Neural cell (in vitro differentiated cells): ENCODE measurements around the gene SPRR2F. TPM values are rescaled to one million over a fixed set of nuclear protein-coding genes. Genes with fewer than 3 reads are reported as not detected.

Experiments
- H2AFZ ChIP-seq: fragments of 200-600, 300-800 bp; sonication (generic), shearing (Covaris generic); 2 replicates; pipeline ENCODE4 v1.6.0; 2014; ENCODE audit warnings: low read depth, mild to moderate bottlenecking, antibody characterized with exemption, low read length, moderate library complexity
- H3F3A ChIP-seq: fragments of 200-600 bp; shearing (Covaris generic); 2 replicates; pipeline ENCODE4 v1.6.1; 2016; ENCODE audit warnings: mild to moderate bottlenecking, moderate library complexity, mixed read lengths, antibody characterized with exemption, low read length; ENCODE audit not compliant: insufficient read depth, poor library complexity, severe bottlenecking
- H3K27ac ChIP-seq: fragments of 200-600, 300-800 bp; sonication (generic), shearing (Covaris generic); 2 replicates; pipeline ENCODE4 v1.5.1; 2014; ENCODE audit warnings: mild to moderate bottlenecking, low read length, moderate library complexity
- H3K27me3 ChIP-seq: fragments of 300-800, 200-600 bp; sonication (generic), shearing (Covaris generic); 2 replicates; pipeline ENCODE4 v1.6.0; 2014; ENCODE audit warnings: mild to moderate bottlenecking, low read depth, low read length, moderate library complexity; ENCODE audit not compliant: insufficient read depth
- H3K36me3 ChIP-seq: fragments of 300-800, 200-600 bp; sonication (generic), shearing (Covaris generic); 2 replicates; pipeline ENCODE4 v1.5.1; 2014; ENCODE audit warnings: mild to moderate bottlenecking, antibody characterized with exemption, low read length, moderate library complexity; ENCODE audit not compliant: insufficient read depth
- H3K4me2 ChIP-seq: fragments of 300-800, 200-600 bp; sonication (generic), shearing (Covaris generic); 2 replicates; pipeline ENCODE4 v1.6.0; 2014; ENCODE audit warnings: mild to moderate bottlenecking, low read length
- H3K4me3 ChIP-seq: fragments of 300-800, 200-600 bp; sonication (generic), shearing (Covaris generic); 2 replicates; pipeline ENCODE4 v1.5.1; 2014; ENCODE audit warnings: mild to moderate bottlenecking, low read length, moderate library complexity
- H3K79me2 ChIP-seq: fragments of 200-600 bp; shearing (Covaris generic); replicated peaks from 2 replicates; pipeline ENCODE4 v1.6.0; 2014; ENCODE audit warnings: mild to moderate bottlenecking, low read length, moderate library complexity; ENCODE audit not compliant: insufficient read depth
- H3K9ac ChIP-seq: fragments of 300-800, 200-600 bp; sonication (generic), shearing (Covaris generic); 2 replicates; pipeline ENCODE4 v1.6.1; 2016; ENCODE audit warnings: mild to moderate bottlenecking, low read length, mixed read lengths
- H3K9me2 ChIP-seq: fragments of 200-600 bp; shearing (Covaris generic); 2 replicates; pipeline ENCODE4 v1.6.1; 2016; ENCODE audit warnings: mild to moderate bottlenecking, low read length, mixed read lengths; ENCODE audit not compliant: insufficient read depth
- H3K9me3 ChIP-seq: fragments of 200-600, 300-800 bp; sonication (generic), shearing (Covaris generic); 2 replicates; pipeline ENCODE4 v1.6.1; 2016; ENCODE audit warnings: mild to moderate bottlenecking, mixed run types, low read length, moderate library complexity, mixed read lengths
- H4K20me1 ChIP-seq: fragments of 200-600 bp; shearing (Covaris generic); 2 replicates; pipeline ENCODE4 v1.6.1; 2016; ENCODE audit warnings: mild to moderate bottlenecking, mixed run types; ENCODE audit not compliant: insufficient read depth
- EP300 ChIP-seq: fragments of 450-650 bp; conservative IDR thresholded peaks from 2 replicates; pipeline ENCODE4 v1.6.1; 2014; ENCODE audit warnings: antibody characterized with exemption, mild to moderate bottlenecking, moderate library complexity; ENCODE audit not compliant: poor library complexity, severe bottlenecking
- EZH2 ChIP-seq: fragments of 200-600, 300-800 bp; shearing (Covaris generic), sonication (generic); IDR thresholded peaks from 2 replicates; pipeline ENCODE4 v1.6.1; 2014; ENCODE audit warnings: antibody characterized with exemption, low read length, borderline replicate concordance, mild to moderate bottlenecking; ENCODE audit not compliant: insufficient read depth, poor library complexity, severe bottlenecking
- MXI1 ChIP-seq: fragments of 450-650 bp; conservative IDR thresholded peaks from 2 replicates; pipeline ENCODE4 v1.6.1; 2014; ENCODE audit warnings: antibody characterized with exemption, mild to moderate bottlenecking; ENCODE audit not compliant: poor library complexity, severe bottlenecking
- POLR2AphosphoS5 ChIP-seq: IDR thresholded peaks from 2 replicates; pipeline ENCODE4 v1.6.1; 2012
- RAD21 ChIP-seq: fragments of 450-650 bp; conservative IDR thresholded peaks from 2 replicates; pipeline ENCODE4 v1.6.1; 2014; ENCODE audit warnings: antibody characterized with exemption, mild to moderate bottlenecking, moderate library complexity
- SMC3 ChIP-seq: fragments of 450-650 bp; conservative IDR thresholded peaks from 2 replicates; pipeline ENCODE4 v1.6.1; 2014; ENCODE audit warnings: antibody characterized with exemption, mild to moderate bottlenecking, moderate library complexity; ENCODE audit not compliant: poor library complexity
- TAF1 ChIP-seq: IDR thresholded peaks from 2 replicates; pipeline ENCODE4 v1.6.1; 2012; ENCODE audit warnings: low read depth
- polyA plus RNA-seq: library from polyadenylated mRNA; depleted of rRNA; stranded (reverse); fragments of >200 nt; gene quantifications from 2 replicates; pipeline ENCODE4 v1.2.3, GENCODE V29; 2014
- TF ChIP-seq, protein P1 (sequence below): IDR thresholded peaks from 2 replicates; pipeline ENCODE4 v1.6.1; 2012; ENCODE audit warnings: borderline replicate concordance
- TF ChIP-seq, protein P2 (sequence below): fragments of 450-650 bp; IDR thresholded peaks from 2 replicates; pipeline ENCODE4 v1.5.1; 2014; ENCODE audit warnings: antibody characterized with exemption, mild to moderate bottlenecking, moderate library complexity; ENCODE audit not compliant: poor library complexity, severe bottlenecking

The SPRR2F gene
- polyA plus RNA-seq, 1 donor from 2014 or later: not detected

DNA sequence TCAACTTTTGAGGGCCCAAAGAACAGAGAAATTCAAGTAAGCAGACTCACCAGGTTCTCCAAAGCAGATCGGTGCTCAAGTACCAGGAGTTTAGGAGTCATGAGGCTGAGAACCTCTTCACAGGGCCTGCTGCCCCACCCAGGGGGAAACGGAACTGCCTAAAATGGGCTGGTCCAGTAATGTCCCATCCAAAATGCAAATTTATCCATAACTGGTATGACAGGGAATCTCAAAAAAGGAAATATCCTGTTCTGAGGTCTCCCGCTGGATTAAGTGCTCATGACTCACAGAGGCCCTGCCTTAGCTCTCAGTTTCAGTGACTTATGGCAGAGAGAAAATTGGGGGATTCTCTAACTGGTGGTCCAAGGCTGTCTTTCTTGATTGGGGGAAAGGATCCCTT, 28.1 kb upstream of the SPRR2F start:
- no peaks in the 10 kb centered on the region for H4K20me1 ChIP-seq
- no peak overlapping the region for H3K9ac ChIP-seq
- TF ChIP-seq, protein P1, sequence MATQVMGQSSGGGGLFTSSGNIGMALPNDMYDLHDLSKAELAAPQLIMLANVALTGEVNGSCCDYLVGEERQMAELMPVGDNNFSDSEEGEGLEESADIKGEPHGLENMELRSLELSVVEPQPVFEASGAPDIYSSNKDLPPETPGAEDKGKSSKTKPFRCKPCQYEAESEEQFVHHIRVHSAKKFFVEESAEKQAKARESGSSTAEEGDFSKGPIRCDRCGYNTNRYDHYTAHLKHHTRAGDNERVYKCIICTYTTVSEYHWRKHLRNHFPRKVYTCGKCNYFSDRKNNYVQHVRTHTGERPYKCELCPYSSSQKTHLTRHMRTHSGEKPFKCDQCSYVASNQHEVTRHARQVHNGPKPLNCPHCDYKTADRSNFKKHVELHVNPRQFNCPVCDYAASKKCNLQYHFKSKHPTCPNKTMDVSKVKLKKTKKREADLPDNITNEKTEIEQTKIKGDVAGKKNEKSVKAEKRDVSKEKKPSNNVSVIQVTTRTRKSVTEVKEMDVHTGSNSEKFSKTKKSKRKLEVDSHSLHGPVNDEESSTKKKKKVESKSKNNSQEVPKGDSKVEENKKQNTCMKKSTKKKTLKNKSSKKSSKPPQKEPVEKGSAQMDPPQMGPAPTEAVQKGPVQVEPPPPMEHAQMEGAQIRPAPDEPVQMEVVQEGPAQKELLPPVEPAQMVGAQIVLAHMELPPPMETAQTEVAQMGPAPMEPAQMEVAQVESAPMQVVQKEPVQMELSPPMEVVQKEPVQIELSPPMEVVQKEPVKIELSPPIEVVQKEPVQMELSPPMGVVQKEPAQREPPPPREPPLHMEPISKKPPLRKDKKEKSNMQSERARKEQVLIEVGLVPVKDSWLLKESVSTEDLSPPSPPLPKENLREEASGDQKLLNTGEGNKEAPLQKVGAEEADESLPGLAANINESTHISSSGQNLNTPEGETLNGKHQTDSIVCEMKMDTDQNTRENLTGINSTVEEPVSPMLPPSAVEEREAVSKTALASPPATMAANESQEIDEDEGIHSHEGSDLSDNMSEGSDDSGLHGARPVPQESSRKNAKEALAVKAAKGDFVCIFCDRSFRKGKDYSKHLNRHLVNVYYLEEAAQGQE: no peak
- TF ChIP-seq MXI1: no peak
- no peak for TF ChIP-seq EZH2
- TF ChIP-seq, protein P2, sequence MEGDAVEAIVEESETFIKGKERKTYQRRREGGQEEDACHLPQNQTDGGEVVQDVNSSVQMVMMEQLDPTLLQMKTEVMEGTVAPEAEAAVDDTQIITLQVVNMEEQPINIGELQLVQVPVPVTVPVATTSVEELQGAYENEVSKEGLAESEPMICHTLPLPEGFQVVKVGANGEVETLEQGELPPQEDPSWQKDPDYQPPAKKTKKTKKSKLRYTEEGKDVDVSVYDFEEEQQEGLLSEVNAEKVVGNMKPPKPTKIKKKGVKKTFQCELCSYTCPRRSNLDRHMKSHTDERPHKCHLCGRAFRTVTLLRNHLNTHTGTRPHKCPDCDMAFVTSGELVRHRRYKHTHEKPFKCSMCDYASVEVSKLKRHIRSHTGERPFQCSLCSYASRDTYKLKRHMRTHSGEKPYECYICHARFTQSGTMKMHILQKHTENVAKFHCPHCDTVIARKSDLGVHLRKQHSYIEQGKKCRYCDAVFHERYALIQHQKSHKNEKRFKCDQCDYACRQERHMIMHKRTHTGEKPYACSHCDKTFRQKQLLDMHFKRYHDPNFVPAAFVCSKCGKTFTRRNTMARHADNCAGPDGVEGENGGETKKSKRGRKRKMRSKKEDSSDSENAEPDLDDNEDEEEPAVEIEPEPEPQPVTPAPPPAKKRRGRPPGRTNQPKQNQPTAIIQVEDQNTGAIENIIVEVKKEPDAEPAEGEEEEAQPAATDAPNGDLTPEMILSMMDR: no peak
- no peak for TF ChIP-seq SMC3
- TF ChIP-seq TAF1: no peak
- no peak for TF ChIP-seq EP300
- TF ChIP-seq POLR2AphosphoS5: no peak
- H3K36me3 ChIP-seq: no peaks in the 10 kb centered on the region
- no peaks in the 10 kb centered on the region for H3K9me2 ChIP-seq
- H3K9me3 ChIP-seq: no peaks in the 10 kb centered on the region
- no peak overlapping the region for H3K4me2 ChIP-seq
- H3K4me3 ChIP-seq: no peak overlapping the region
- H3K79me2 ChIP-seq: no peaks in the 10 kb centered on the region
- no peak overlapping the region for H3K27ac ChIP-seq
- no peaks in the 10 kb centered on the region for H3F3A ChIP-seq
- H3K27me3 ChIP-seq: no peaks in the 10 kb centered on the region
- H2AFZ ChIP-seq: no peak overlapping the region

DNA sequence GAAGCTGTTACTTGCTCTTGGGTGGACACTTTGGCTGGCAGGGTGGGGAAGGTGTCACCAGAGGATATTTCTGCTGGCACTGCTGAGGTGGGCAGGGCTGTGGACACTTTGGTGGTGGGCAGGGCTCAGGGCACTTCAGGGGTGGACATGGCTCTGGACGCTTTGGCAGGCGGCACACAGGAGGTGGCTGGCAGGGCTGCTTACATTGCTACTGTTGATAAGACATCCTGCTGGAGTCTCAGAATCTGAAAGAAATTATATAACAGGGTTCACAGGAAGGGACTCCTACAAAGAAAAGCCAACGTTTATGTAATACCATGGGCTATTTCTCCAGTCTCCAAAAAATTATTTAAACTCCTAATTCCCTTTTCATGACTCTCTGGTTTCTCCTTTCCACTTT, 27.2 kb upstream of the SPRR2F start:
- Histone ChIP-seq H3K4me2 (no peak overlapping the region), H4K20me1 (no peaks in the 10 kb centered on the region), H2AFZ (no peak overlapping the region), H3K9me3 (no peaks in the 10 kb centered on the region), H3K9me2 (no peaks in the 10 kb centered on the region), H3F3A (no peaks in the 10 kb centered on the region), H3K79me2 (no peaks in the 10 kb centered on the region), H3K4me3 (no peak overlapping the region), H3K36me3 (no peaks in the 10 kb centered on the region), H3K27ac (no peak overlapping the region), H3K9ac (no peak overlapping the region), H3K27me3 (no peaks in the 10 kb centered on the region)
- TF ChIP-seq, protein P2: no peak
- no peak for TF ChIP-seq EZH2
- no peak for TF ChIP-seq SMC3
- no peak for TF ChIP-seq MXI1
- TF ChIP-seq TAF1: no peak
- no peak for TF ChIP-seq EP300
- TF ChIP-seq RAD21: no peak
- no peak for TF ChIP-seq POLR2AphosphoS5
